ENCODE data around the gene CPT1B.

DNA sequence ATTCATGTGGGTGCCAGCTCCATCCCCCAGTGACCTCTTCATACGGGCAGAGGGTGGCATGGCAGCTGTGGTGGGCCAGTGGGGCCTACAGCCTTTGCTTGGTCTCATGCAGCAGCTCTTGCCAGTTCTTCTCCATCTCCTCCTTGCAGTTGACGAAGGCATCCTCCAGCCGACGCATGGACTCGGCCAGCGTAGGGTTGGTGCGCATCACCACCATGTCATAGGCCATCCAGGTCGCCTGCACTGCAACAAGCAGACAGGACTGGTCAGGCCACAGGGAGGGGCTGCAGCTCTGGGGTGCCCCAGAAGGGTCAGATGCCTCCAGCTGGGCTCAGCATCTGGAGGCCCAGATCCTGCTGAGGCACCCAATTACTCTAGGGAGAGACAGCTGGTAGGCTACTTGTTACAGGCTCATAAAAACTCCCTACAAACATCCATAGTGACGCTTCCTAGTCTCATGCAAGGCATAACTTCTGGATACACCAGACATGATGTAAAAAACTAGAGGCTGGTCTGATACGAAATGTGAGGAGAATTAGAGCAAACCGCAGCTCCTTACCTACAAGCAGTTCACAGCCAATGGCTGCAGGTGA is 27.0 kb downstream of the CPT1B start:
- TF ChIP-seq, protein P1, sequence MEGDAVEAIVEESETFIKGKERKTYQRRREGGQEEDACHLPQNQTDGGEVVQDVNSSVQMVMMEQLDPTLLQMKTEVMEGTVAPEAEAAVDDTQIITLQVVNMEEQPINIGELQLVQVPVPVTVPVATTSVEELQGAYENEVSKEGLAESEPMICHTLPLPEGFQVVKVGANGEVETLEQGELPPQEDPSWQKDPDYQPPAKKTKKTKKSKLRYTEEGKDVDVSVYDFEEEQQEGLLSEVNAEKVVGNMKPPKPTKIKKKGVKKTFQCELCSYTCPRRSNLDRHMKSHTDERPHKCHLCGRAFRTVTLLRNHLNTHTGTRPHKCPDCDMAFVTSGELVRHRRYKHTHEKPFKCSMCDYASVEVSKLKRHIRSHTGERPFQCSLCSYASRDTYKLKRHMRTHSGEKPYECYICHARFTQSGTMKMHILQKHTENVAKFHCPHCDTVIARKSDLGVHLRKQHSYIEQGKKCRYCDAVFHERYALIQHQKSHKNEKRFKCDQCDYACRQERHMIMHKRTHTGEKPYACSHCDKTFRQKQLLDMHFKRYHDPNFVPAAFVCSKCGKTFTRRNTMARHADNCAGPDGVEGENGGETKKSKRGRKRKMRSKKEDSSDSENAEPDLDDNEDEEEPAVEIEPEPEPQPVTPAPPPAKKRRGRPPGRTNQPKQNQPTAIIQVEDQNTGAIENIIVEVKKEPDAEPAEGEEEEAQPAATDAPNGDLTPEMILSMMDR (IDR thresholded peaks at IDR 0.05; ENCODE audit: borderline replicate concordance, extremely low read depth, low read length, poor library complexity, severe bottlenecking) = no peak
- TF ChIP-seq EZH2 (IDR thresholded peaks at IDR 0.05; ENCODE audit: borderline replicate concordance, low read depth, low read length, severe bottlenecking) = no peak

Measured in DND-41 (cell line).